PC-3 (cell line): ENCODE measurements around the gene MAPK8IP2. TPM values are rescaled to one million over a fixed set of nuclear protein-coding genes. Genes with fewer than 3 reads are reported as not detected.

Experiments
- ATAC-seq: fragments of 200-7000 bp; cut with Tn5 transposase; 2 replicates; pipeline ENCODE4 v1.9.1; 2020; ENCODE audit warnings: mild to moderate bottlenecking, moderate library complexity
- BruUV-seq: library from RNA; stranded (reverse); fragments of 400-500 nt; replicated peaks from 2 replicates; lab custom pipeline; 2021; lab: Mats Ljungman, UMichigan
- CTCF ChIA-PET: fragments of 300-600 bp; sonication (Branson Sonifier 250); formaldehyde crosslinking; loops from one replicate; lab custom pipeline; 2022; ENCODE audit warnings: antibody characterized with exemption; lab: Charles Lee
- POLR2A ChIA-PET: fragments of 300-600 bp; sonication (Branson Sonifier 250); formaldehyde crosslinking; loops from one replicate; lab custom pipeline; 2022; ENCODE audit warnings: antibody characterized with exemption; ENCODE audit not compliant: unreplicated experiment; lab: Charles Lee
- DNase-seq: peaks from one replicate; pipeline ENCODE4 v3.0.0-alpha.2; 2015
- H2AFZ ChIP-seq: fragments of 300-600 bp; sonication (generic); 2 replicates; pipeline ENCODE4 v1.6.0; 2016; ENCODE audit warnings: antibody characterized with exemption, low read length
- H3F3A ChIP-seq: fragments of 300-600 bp; sonication (generic); one replicate; pipeline ENCODE4 v1.6.0; 2017; ENCODE audit warnings: antibody characterized with exemption, low read length, control low read depth, mild to moderate bottlenecking; ENCODE audit not compliant: unreplicated experiment
- H3K27ac ChIP-seq: fragments of 300-600 bp; sonication (generic); 2 replicates; pipeline ENCODE4 v1.5.1; 2016; ENCODE audit warnings: mild to moderate bottlenecking, low read length
- H3K27me3 ChIP-seq: fragments of 300-600 bp; sonication (generic); 2 replicates; pipeline ENCODE4 v1.6.1; 2016; ENCODE audit warnings: low read length, mixed read lengths
- H3K36me3 ChIP-seq: fragments of 300-600 bp; sonication (generic); 2 replicates; pipeline ENCODE4 v1.6.1; 2016; ENCODE audit warnings: low read depth, mixed run types, low read length, mixed read lengths
- H3K4me1 ChIP-seq: fragments of 300-600 bp; sonication (generic); 2 replicates; pipeline ENCODE4 v1.5.1; 2016; ENCODE audit warnings: low read length; ENCODE audit not compliant: insufficient read depth
- H3K4me2 ChIP-seq: fragments of 300-600 bp; sonication (generic); 2 replicates; pipeline ENCODE4 v1.6.0; 2016; ENCODE audit warnings: low read length
- H3K4me3 ChIP-seq: fragments of 300-600 bp; sonication (generic); 2 replicates; pipeline ENCODE4 v1.5.1; 2016; ENCODE audit warnings: mild to moderate bottlenecking, low read length, mixed read lengths
- H3K79me2 ChIP-seq: fragments of 300-600 bp; sonication (generic); 2 replicates; pipeline ENCODE4 v1.6.1; 2017; ENCODE audit warnings: low read length, mixed read lengths
- H3K9ac ChIP-seq: fragments of 300-600 bp; sonication (generic); 2 replicates; pipeline ENCODE4 v1.6.0; 2016; ENCODE audit warnings: mild to moderate bottlenecking, low read length
- H3K9me2 ChIP-seq: fragments of 300-600 bp; sonication (generic); replicated peaks from 2 replicates; pipeline ENCODE4 v1.6.1; 2016; ENCODE audit warnings: mixed run types, low read length, mixed read lengths
- H3K9me3 ChIP-seq: fragments of 300-600 bp; sonication (generic); 2 replicates; pipeline ENCODE4 v1.6.1; 2016; ENCODE audit warnings: low read length, mixed read lengths
- H4K20me1 ChIP-seq: fragments of 300-600 bp; sonication (generic); 2 replicates; pipeline ENCODE4 v1.6.1; 2016; ENCODE audit warnings: low read length, mixed read lengths
- CTCF ChIP-seq: fragments of 300-600 bp; sonication (generic); conservative IDR thresholded peaks from 2 replicates; pipeline ENCODE4 v1.5.1; 2017; ENCODE audit warnings: antibody characterized with exemption, low read depth, mild to moderate bottlenecking, low read length
- EZH2 ChIP-seq: fragments of 300-600 bp; sonication (generic); IDR thresholded peaks from one replicate; pipeline ENCODE4 v1.6.1; 2017; ENCODE audit warnings: antibody characterized with exemption, mild to moderate bottlenecking, low read length; ENCODE audit not compliant: unreplicated experiment
- EZH2phosphoT487 ChIP-seq: fragments of 300-600 bp; sonication (generic); IDR thresholded peaks from 2 replicates; pipeline ENCODE4 v1.6.1; 2018; ENCODE audit warnings: mild to moderate bottlenecking, antibody characterized with exemption, low read length, borderline replicate concordance
- intact Hi-C: fragments of 100-400 bp; cut with micrococcal nuclease; formaldehyde crosslinking; loops from 2 replicates; pipeline ENCODE4 v1.9.0; 2023
- total RNA-seq: library from RNA; depleted of rRNA; stranded (reverse); fragments of >200 nt; gene quantifications from 2 replicates; pipeline ENCODE4 v1.2.3, GENCODE V29; 2014

MAPK8IP2 gene
- total RNA-seq, 1 experiment from 2014 or later = 1.5 TPM

DNA sequence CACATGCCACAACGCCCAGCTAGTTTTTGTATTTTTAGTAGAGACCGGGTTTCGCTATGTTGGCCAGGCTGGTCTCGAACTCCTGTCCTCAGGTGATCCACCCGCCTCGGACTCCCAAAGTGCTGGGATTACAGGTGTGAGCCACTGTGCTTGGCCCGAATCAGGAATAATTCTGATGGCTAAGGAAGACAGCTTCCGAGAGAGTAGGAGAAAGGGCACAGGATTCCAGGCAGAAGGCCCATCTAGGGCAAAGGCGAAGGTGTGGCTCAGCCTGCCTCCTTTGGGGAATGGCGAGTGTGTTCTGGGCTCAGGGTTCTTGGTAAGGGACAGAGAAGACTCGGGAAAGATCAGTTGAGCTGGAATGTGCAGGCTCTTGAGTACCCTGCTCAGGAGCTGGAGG lies 36.3 kb upstream of the MAPK8IP2 start:
- Histone ChIP-seq H4K20me1 (no peaks in the 10 kb centered on the region), H3K79me2 (no peaks in the 10 kb centered on the region), H3K9me2 (no peaks in the 10 kb centered on the region), H3F3A (no peaks in the 10 kb centered on the region), H3K9me3 (no peaks in the 10 kb centered on the region), H3K36me3 (no peaks in the 10 kb centered on the region), H3K4me1 (peaks cover 7% of the 10 kb centered on the region), H3K27ac (no peak overlapping the region), H2AFZ (no peak overlapping the region), H3K4me3 (no peak overlapping the region), H3K27me3 (no peaks in the 10 kb centered on the region), H3K9ac (no peak overlapping the region), H3K4me2 (peak overlapping the region; percentile 41; the same call in 1 of the 2 replicates)
- POLR2A ChIA-PET = no interaction called here
- BruUV-seq = no TSS peak
- intact Hi-C loops = loop anchor here (5.0 kb wide), 1 partner anchor 37 kb away; the partner anchor contains the start of gene SCO2
- ATAC-seq = no peak
- CTCF ChIA-PET = no interaction called here
- DNase-seq = peak; percentile 10
- TF ChIP-seq CTCF = no peak
- TF ChIP-seq EZH2phosphoT487 = no peak
- TF ChIP-seq EZH2 = no peak

DNA sequence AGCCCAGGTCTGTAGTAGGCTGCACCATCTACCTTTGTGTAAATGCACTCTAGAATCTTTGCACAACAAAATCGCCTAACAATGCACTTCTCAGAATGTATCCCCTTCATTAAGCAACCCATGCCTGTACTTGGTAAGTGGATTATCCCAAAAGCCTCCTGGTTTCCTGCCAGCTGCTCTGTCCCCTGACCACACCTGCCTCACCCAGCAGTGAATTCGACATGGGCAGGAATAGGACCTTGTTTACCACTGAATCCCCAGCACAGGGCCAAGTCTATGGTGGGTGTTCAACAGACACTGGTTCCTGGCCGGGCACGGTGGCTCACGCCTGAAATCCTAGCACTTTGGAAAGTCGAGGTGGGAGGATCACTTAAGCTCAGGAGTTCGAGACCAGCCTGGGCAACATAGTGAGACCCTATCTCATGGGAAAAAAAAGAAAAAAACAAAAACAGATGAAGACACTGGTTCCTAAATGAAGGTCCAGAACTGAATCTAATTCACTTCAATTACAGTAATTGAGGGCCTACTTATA lies 32.8 kb upstream of the MAPK8IP2 start:
- CTCF ChIA-PET = no interaction called here
- no peak for ATAC-seq
- intact Hi-C loops = no loop called here

More for the DNA sequence above, 32.8 kb upstream of the MAPK8IP2 start:
- Histone ChIP-seq H3K27me3 (no peaks in the 10 kb centered on the region), H4K20me1 (no peaks in the 10 kb centered on the region), H3K4me1 (peaks cover 7% of the 10 kb centered on the region), H3K9me3 (no peaks in the 10 kb centered on the region), H3K27ac (no peak overlapping the region), H3K4me2 (no peak overlapping the region), H3K36me3 (no peaks in the 10 kb centered on the region), H3K4me3 (no peak overlapping the region), H2AFZ (no peak overlapping the region), H3K9ac (no peak overlapping the region), H3K9me2 (no peaks in the 10 kb centered on the region), H3F3A (no peaks in the 10 kb centered on the region), H3K79me2 (no peaks in the 10 kb centered on the region)
- no TSS peak for BruUV-seq
- POLR2A ChIA-PET = no interaction called here
- DNase-seq = no peak
- no peak for TF ChIP-seq EZH2
- no peak for TF ChIP-seq EZH2phosphoT487
- TF ChIP-seq CTCF = no peak
